ENCODE results near the gene C1orf35. TPM values are rescaled to one million over a fixed set of nuclear protein-coding genes. Genes with fewer than 3 reads are reported as not detected.

The C1orf35 gene
- total RNA-seq, 2 donors from 2014 or later, result 11.9 to 14.7 TPM

DNA sequence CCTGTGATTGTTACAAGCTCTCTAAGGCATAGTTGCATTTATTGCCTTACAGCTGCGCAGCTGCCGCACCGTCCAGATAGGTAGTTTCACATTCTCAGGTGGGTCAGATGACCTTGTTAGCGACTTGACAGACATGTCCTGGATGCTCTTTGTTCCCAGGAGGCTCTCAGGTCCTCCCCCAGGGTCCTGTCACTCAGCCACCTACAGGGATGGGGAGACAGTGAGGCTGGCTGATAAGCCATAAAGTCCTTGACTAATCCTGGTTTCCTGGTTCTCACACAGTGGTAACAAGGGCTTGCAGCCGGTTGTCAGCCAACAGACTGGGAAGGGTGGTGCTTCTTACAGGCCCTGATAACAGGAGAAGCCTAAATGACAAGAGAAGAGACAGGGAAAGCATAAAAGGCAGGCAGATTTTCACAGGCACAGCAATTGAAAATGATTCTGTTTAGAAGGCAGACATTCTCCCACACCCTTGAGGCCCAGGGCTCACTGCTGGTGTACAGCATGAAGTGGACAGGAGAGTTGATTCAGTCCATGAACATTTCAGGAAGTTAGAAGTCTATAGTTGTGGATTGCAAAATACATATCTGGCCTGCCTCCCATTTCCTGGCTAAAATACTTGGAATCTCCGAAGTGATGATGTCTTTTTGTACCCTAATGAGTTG is 17.7 kb downstream of the C1orf35 start:
- DNase-seq (peak; percentile 41 to 68), ATAC-seq (peak; percentile 52)
- intact Hi-C loops (cut with DNase I, micrococcal nuclease), result no loop called here

GRCh38 chr1:228084797-228085196 is 18.3 kb downstream of the C1orf35 start:
- ATAC-seq (no peak), DNase-seq (no peak)
- intact Hi-C loops (cut with DNase I, micrococcal nuclease), result no loop called here

DNA sequence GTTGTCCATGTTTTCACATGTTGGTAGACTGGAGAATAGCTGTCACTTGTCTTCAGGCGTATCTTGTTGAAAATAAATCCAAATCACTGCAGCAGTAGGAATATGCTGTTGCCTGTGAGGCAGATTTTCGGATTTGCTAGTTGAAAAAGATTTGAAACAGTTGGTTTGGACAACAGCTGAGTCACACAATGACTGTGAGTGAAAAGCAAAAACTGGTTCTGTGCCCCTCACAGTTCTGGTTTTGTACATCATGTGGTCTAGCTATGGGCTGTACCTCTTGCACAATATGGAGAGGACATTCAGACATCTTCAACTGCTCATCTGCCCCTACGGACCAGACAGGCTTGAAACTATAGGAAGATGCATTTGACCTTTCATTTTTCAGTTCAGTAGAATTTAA is 18.8 kb downstream of the C1orf35 start:
- DNase-seq, result no peak
- intact Hi-C loops (cut with DNase I, micrococcal nuclease), result no loop called here
- ATAC-seq, result no peak

GRCh38 chr1:228083871-228084278 is 19.2 kb downstream of the C1orf35 start:
- ATAC-seq (no peak), DNase-seq (no peak)
- intact Hi-C loops (cut with DNase I, micrococcal nuclease), result no loop called here

DNA sequence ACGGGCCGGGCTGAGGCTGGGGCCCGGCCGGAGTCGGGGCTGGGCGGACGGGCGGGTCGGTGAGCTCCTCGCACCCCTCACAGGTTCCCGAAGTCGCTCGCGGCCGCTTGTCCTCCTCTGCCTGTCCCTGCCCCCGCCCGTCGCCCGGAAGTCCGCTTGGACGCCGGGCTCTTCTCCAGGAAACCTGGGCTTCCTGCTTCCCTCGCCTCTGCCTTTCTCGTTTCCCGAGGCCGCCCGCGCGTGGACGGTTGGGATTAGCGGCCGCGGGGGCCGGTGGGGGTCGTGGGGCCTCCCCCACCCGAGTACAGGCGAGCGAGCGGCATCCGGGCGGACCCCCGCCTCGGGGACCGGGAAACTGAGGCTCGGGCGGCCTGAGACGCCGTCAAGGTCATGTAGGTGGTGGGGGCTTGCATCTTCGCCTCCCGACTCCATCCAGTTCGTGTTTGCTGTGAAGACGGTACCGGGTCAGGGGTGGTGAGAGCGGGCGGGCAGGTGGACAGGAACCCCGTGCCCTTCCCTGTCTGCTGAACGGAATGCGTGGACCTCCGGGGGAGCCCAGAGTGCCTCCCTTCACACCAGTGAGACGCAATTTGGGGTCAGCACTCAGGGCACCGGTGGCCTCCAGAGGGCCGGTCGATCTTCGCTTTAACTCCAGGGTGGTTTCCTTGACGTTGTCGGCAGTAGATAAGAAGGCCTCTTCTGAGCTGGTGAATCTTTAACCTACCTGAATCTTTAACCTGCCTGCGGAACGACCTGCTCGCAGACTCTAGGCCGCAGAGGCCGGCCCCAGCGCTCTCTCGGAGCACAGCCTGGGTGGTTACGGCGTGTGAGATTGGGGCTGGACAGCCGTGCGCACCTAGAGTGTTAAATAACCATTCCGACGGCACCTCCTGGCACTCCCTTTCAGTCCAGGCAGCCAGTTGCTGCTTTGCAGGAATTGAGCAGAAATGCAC is 19.9 kb downstream of the C1orf35 start:
- ATAC-seq (peak; percentile 49), DNase-seq (peak in 1 of 2 donors; percentile 73)
- intact Hi-C loops (cut with DNase I, micrococcal nuclease), result no loop called here

GRCh38 chr1:228082214-228082917 is 20.8 kb downstream of the C1orf35 start, which contains the start of gene ARF1:
TSS of gene ARF1 (plus strand) at chr1:228082708. CDS start at chr1:228097115, 14,407 bp downstream.
- intact Hi-C loops (cut with DNase I, micrococcal nuclease), result no loop called here
- ATAC-seq, result peak; percentile 85
- peak; percentile 89 to 93 for DNase-seq

- no peak for DNase-seq
- ATAC-seq, result peak; percentile 23
Measured at GRCh38 chr1:228081578-228082213, 21.4 kb downstream of the C1orf35 start.

GRCh38 chr1:228081144-228081543 is 22.0 kb downstream of the C1orf35 start:
- intact Hi-C loops (cut with DNase I, micrococcal nuclease), result no loop called here
- ATAC-seq (no peak), DNase-seq (peak in 1 of 2 donors; percentile 15)

More at GRCh38 chr1:228081578-228082213, 21.4 kb downstream of the C1orf35 start:
- intact Hi-C loops (cut with DNase I, micrococcal nuclease), result no loop called here

- intact Hi-C loops (cut with DNase I, micrococcal nuclease), result no loop called here
- no peak for ATAC-seq
- DNase-seq, result peak in 1 of 2 donors; percentile 21
Measured at GRCh38 chr1:228079601-228080263, 23.4 kb downstream of the C1orf35 start.

DNA sequence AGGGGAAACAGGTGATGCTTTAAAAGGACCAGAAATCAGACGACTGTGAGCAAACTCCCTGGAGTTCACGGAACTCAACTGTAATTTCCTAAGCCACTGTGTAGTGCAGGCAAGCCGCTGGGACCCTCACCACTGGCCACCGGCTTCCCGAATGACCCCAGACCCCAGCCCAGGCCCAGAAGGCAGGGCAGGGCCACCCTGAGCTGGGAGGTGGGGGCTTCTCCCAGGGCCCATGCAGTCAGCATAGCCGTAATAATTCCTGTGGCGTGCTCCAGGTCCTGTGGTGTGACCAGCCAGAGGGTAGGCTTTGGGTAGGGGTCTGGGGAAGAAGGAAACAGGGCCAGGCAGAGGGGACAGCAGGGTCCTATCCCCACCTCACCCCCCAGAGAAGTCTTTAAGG is 24.1 kb downstream of the C1orf35 start:
- ATAC-seq, result no peak
- intact Hi-C loops (cut with DNase I, micrococcal nuclease), result no loop called here
- DNase-seq, result no peak

DNA sequence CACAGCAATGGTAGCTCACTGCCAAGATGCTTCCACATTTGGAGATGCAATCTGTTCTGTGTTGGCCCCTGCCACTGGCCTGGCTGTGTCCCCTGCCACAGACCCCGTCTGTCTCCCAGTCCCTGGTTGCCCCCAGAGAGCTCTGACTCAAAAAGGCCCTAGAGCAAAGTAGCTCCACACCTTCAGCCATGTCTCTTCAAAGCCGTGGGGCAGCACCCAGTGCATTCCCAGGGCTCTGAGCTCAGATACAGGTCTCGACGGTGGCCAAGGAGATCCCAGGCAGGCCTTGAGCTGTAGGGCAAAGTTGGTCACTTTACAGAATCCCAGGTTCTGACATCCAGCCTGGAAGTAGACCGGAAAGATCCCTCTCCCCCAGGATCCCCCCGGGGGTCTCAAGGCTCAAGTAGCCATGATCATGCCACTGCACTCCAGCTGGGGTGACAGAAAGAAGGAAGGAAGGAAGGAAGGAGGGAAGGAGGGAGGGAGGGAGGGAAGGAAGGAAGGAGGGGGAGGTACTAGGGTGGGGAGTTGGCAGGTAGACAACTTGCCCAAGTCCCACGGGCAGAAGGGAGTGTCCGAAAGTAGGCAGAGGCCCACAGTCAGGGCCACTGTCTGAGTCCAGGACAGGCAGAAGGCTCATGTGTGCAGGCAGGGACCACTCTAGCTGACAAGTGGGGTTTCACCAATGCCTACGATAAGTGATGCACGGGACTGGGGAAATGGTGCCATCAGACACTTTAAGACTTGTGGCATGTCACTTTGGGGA is 25.4 kb downstream of the C1orf35 start:
- intact Hi-C loops (cut with DNase I, micrococcal nuclease), result no loop called here
- no peak for DNase-seq

GRCh38 chr1:228076796-228077430 is 26.2 kb downstream of the C1orf35 start:
- intact Hi-C loops (cut with DNase I, micrococcal nuclease), result no loop called here
- DNase-seq (no peak), ATAC-seq (no peak)

More for the DNA sequence above, 25.4 kb downstream of the C1orf35 start:
- ATAC-seq, result no peak

- intact Hi-C loops (cut with DNase I, micrococcal nuclease), result no loop called here
- no peak for DNase-seq
- no peak for ATAC-seq
Measured at GRCh38 chr1:228075801-228076271, 27.3 kb downstream of the C1orf35 start.

DNA sequence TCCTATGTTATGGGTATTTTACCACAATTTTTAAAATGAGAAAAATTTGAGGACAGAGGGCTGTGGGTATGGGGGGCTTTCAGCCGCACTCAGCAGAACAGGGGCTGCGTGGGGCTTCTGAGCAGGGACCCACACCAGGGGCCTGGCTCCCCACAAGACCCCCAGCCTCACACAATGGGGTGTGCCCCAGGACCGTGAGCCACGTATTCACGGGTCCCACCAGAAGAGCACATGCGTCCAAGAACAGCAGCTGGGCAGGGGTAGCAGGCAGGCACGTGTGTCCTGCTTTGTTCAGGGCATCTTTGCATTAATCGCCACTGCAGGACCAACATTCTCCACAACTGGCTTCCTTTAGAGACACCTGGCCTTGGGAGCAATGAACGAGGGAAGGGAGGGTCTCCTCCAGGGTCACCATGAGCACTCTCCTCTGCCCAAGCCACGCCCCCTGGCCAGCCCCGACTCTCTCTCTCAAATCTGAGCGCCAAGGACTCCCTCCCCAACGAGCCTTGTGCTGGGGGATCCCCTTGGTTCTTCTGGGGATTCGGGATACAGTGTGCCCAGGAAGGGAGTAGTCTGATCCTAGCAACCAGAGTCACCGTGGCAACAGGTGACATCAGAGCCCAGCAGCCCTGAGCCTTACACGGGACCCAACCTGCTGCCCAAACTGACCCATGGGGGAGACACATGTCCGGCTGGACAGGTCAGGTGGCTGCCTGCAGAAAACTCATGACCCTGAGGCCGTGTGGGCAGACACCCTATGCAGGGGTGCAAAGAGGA is 28.0 kb downstream of the C1orf35 start:
- intact Hi-C loops (cut with DNase I, micrococcal nuclease), result no loop called here
- ATAC-seq (peak; percentile 31), DNase-seq (no peak)

GRCh38 chr1:228073857-228074545 is 29.1 kb downstream of the C1orf35 start:
- intact Hi-C loops (cut with DNase I, micrococcal nuclease), result no loop called here

More at GRCh38 chr1:228073857-228074545, 29.1 kb downstream of the C1orf35 start:
- peak in 1 of 2 donors; percentile 49 for DNase-seq
- peak; percentile 65 for ATAC-seq
